Suprapubic skin (tissue), 3 donors: ENCODE measurements around the gene IL2RA.

Source experiments
- POLR2AphosphoS5 ChIP-seq, 3 donors: sonication (generic); formaldehyde crosslinking; IDR thresholded peaks; one replicate each; pipeline ENCODE4 v1.6.1; 2017; ENCODE audit warnings: antibody characterized with exemption in 3 of 3
- TF ChIP-seq, protein P1 (sequence below), 2 donors: fragments of 200-600 bp in 1 of 2; fragments of 450-650 bp in 1 of 2; sonication (generic) in 1 of 2; IDR thresholded peaks; one replicate each; pipeline ENCODE4 v1.5.1; 2016 to 2019; ENCODE audit warnings: antibody characterized with exemption in 2 of 2, mild to moderate bottlenecking in 1 of 2, moderate library complexity in 1 of 2

DNA sequence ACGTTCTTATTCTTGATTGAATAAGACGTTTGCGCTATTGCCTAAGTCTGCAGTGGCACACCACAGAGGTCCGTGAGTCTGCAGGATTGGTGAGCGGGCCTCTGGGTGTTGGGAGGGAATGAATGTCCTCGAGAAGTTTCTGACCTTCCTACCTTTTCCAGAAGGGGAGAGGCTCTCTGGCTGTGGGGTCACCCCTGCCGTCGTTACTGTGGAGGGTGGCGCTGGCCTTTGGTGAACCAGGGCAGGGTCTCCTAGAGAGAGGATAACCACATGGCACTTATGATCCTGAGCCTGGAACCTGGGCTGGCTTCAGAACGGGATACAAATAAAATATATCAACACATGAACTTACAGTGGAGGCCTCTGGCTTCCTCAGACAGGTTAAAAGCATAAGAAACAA is 98.6 kb downstream of the IL2RA start:
- TF ChIP-seq POLR2AphosphoS5 (IDR thresholded peaks at IDR 0.05) = no peak
- TF ChIP-seq, protein P1, sequence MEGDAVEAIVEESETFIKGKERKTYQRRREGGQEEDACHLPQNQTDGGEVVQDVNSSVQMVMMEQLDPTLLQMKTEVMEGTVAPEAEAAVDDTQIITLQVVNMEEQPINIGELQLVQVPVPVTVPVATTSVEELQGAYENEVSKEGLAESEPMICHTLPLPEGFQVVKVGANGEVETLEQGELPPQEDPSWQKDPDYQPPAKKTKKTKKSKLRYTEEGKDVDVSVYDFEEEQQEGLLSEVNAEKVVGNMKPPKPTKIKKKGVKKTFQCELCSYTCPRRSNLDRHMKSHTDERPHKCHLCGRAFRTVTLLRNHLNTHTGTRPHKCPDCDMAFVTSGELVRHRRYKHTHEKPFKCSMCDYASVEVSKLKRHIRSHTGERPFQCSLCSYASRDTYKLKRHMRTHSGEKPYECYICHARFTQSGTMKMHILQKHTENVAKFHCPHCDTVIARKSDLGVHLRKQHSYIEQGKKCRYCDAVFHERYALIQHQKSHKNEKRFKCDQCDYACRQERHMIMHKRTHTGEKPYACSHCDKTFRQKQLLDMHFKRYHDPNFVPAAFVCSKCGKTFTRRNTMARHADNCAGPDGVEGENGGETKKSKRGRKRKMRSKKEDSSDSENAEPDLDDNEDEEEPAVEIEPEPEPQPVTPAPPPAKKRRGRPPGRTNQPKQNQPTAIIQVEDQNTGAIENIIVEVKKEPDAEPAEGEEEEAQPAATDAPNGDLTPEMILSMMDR (IDR thresholded peaks at IDR 0.05) = no peak
